Vagina (tissue), 2 donors: ENCODE results near the gene INKA2. TPM values are rescaled to one million over a fixed set of nuclear protein-coding genes. Genes with fewer than 3 reads are reported as not detected.

Source experiments
- DNase-seq, 2 donors: peaks; one replicate each; pipeline ENCODE4 v3.0.0-alpha.2; 2017; ENCODE audit errors: extremely low spot score in 2 of 2
- H3K27ac ChIP-seq: fragments of 200-600 bp; sonication (generic); one replicate; pipeline ENCODE4 v1.5.1; 2019
- H3K27me3 ChIP-seq: fragments of 200-600 bp; sonication (generic); one replicate; pipeline ENCODE4 v1.5.1; 2019
- H3K36me3 ChIP-seq, 2 donors: fragments of 200-600 bp; sonication (generic); one replicate each; pipeline ENCODE4 v1.5.1; 2017 to 2019
- H3K4me1 ChIP-seq: fragments of 200-600 bp; sonication (generic); one replicate; pipeline ENCODE4 v1.5.1; 2019
- H3K4me3 ChIP-seq, 2 donors: fragments of 200-600 bp; sonication (generic); 1 replicate in 1 of 2; 2 replicates in 1 of 2; pipeline ENCODE4 v1.5.1; 2016 to 2019
- H3K9me3 ChIP-seq: fragments of 200-600 bp; sonication (generic); one replicate; pipeline ENCODE4 v1.5.1; 2019
- POLR2A ChIP-seq, 2 donors: fragments of 450-650 bp; IDR thresholded peaks; one replicate each; pipeline ENCODE4 v1.6.1; 2017; ENCODE audit warnings: antibody characterized with exemption in 2 of 2, mild to moderate bottlenecking in 2 of 2, moderate library complexity in 2 of 2
- POLR2AphosphoS5 ChIP-seq, 2 donors: sonication (generic); formaldehyde crosslinking; IDR thresholded peaks; one replicate each; pipeline ENCODE4 v1.9.0; 2017; ENCODE audit warnings: antibody characterized with exemption in 2 of 2, mild to moderate bottlenecking in 2 of 2, low read depth in 1 of 2; ENCODE audit not compliant: insufficient read depth in 1 of 2
- intact Hi-C: fragments of 100-400 bp; cut with DNase I; formaldehyde crosslinking; loops from one replicate; pipeline ENCODE4 v1.15.1; 2023
- total RNA-seq: library from RNA; depleted of rRNA; stranded (reverse); fragments of >200 nt; gene quantifications from one replicate; pipeline ENCODE4 v1.2.3, GENCODE V29; 2016
- TF ChIP-seq, protein P1 (sequence below), 3 experiments: fragments of 450-650 bp in 2 of 3; fragments of 200-600 bp in 1 of 3; sonication (generic) in 1 of 3; IDR thresholded peaks; one replicate each; pipeline ENCODE4 v1.5.1; 2017 to 2019; ENCODE audit warnings: antibody characterized with exemption in 3 of 3, mild to moderate bottlenecking in 2 of 3, moderate library complexity in 2 of 3

The INKA2 gene
- total RNA-seq, 1 donor from 2014 or later: 6.1 TPM

DNA sequence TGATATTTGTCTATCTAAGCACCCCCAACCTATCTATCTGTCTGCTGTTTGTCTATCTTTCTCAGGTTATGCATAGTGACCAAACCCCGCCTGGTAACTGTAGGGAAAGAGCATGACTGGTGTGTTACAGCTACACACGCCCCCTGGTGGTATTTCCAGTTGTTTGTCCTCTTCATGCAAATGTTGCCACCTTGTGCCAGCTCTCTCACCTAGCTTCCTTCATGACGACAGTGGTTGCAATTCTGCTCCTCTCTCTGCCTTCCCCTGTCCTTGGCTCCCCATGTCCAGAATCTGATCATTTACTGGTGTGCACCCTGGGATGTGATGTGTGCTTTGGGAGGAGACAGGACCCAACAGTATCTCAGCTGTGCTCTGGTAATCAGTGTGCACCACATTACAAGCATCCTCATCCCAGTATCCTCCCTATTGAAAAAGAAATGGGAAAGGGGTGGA is 8.1 kb upstream of the INKA2 start:
- Histone ChIP-seq H3K27me3 (no peaks in the 10 kb centered on the region), H3K9me3 (no peaks in the 10 kb centered on the region), H3K4me3 (no peak overlapping the region), H3K36me3 (no peaks in the 10 kb centered on the region), H3K27ac (no peak overlapping the region), H3K4me1 (no peaks in the 10 kb centered on the region)
- DNase-seq: peak in 1 of 2 donors; percentile 83
- intact Hi-C loops: loop anchor here (10.0 kb wide), 1 partner anchor 243 kb away; the partner anchor contains the start of genes ADORA3 and TMIGD3
- TF ChIP-seq, protein P1, sequence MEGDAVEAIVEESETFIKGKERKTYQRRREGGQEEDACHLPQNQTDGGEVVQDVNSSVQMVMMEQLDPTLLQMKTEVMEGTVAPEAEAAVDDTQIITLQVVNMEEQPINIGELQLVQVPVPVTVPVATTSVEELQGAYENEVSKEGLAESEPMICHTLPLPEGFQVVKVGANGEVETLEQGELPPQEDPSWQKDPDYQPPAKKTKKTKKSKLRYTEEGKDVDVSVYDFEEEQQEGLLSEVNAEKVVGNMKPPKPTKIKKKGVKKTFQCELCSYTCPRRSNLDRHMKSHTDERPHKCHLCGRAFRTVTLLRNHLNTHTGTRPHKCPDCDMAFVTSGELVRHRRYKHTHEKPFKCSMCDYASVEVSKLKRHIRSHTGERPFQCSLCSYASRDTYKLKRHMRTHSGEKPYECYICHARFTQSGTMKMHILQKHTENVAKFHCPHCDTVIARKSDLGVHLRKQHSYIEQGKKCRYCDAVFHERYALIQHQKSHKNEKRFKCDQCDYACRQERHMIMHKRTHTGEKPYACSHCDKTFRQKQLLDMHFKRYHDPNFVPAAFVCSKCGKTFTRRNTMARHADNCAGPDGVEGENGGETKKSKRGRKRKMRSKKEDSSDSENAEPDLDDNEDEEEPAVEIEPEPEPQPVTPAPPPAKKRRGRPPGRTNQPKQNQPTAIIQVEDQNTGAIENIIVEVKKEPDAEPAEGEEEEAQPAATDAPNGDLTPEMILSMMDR (IDR thresholded peaks at IDR 0.05): peak; percentile 41 to 58 (median 46)
- TF ChIP-seq POLR2A (IDR thresholded peaks at IDR 0.05): no peak

DNA sequence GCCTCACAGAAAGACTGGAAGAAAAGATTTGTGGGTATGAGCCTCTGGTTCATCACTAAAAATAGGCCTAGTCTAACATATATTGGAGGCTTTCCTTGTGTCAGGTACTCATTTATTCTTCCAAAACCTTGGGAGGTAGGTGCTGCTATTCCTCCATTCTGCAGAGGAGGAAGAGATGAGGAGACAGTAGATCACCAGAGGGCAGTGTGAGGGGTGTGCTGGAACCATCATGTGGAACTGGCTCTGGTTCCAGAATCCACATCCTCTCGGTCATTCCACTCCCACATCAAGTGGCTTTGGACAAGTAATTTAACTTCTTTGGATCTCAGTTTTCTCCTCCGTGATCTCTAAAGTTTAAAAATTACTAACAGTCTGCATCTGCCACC is 7.4 kb upstream of the INKA2 start:
- H3K4me3 ChIP-seq: no peak overlapping the region
- H3K27me3 ChIP-seq: no peaks in the 10 kb centered on the region
- intact Hi-C loops: loop anchor here (10.0 kb wide), 1 partner anchor 242 kb away; the partner anchor contains the start of genes ADORA3 and TMIGD3
- H3K27ac ChIP-seq: no peak overlapping the region
- no peak for DNase-seq
- H3K4me1 ChIP-seq: no peaks in the 10 kb centered on the region
- no peaks in the 10 kb centered on the region for H3K9me3 ChIP-seq
- no peak for TF ChIP-seq POLR2AphosphoS5 (IDR thresholded peaks at IDR 0.05; ENCODE audit: insufficient read depth in 1 of 2, low read depth in 1 of 2)
- TF ChIP-seq, protein P1 (IDR thresholded peaks at IDR 0.05): no peak
- TF ChIP-seq POLR2A (IDR thresholded peaks at IDR 0.05): no peak
- H3K36me3 ChIP-seq: no peaks in the 10 kb centered on the region

DNA sequence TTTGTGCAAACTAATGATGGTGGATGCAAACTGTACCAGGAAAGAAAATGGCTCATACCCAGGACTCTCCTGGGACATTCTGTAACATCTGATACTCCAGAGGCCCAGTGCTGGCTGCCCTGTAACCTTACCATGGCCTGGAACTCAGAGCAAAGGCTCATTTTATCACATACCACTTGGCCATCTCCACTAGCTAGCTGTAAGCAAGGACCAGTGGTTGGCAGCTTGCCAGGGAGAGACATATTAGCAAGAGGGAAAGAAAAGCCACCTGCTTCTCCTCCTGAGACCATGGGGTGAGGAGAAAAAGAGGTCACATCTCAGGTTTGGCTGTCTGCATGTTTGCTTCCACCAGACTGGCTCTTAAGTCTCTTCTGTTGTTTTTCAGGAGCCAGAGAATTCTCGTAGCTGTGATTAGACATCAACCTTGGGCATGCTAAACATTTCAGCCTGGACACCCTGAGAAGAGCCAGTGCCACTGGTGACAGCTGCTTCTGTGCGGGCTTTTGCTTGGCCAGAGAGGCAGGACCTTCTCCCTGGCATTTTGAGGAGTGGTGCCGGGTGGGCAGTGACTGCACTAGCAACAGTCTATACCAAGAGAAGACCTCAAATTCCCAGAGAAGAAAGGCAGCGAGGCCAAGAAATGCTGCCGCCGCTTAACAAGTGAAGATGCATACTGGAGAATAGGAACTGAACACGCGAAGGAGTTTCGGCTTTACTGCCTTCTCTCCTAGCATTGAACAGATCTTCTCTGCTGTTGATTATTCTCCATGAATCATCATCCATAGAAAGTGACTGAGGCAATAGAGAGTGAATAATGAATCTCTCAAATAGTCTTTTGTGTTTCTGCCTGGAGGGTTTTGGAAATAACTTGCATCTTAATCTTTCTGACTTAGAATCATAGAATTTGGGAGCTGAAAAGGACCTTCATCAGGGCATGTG is 6.7 kb upstream of the INKA2 start:
- TF ChIP-seq POLR2A (IDR thresholded peaks at IDR 0.05) (no peak), POLR2AphosphoS5 (IDR thresholded peaks at IDR 0.05; ENCODE audit: insufficient read depth in 1 of 2, low read depth in 1 of 2) (no peak)
- TF ChIP-seq, protein P1 (IDR thresholded peaks at IDR 0.05): no peak
- DNase-seq: peak; percentile 79 to 84
- H3K36me3 ChIP-seq: no peaks in the 10 kb centered on the region
- intact Hi-C loops: loop anchor here (10.0 kb wide), 1 partner anchor 241 kb away; the partner anchor contains the start of genes ADORA3 and TMIGD3
- H3K4me1 ChIP-seq: no peaks in the 10 kb centered on the region
- no peak overlapping the region for H3K27ac ChIP-seq
- H3K27me3 ChIP-seq: no peaks in the 10 kb centered on the region
- H3K4me3 ChIP-seq: no peak overlapping the region
- no peaks in the 10 kb centered on the region for H3K9me3 ChIP-seq

DNA sequence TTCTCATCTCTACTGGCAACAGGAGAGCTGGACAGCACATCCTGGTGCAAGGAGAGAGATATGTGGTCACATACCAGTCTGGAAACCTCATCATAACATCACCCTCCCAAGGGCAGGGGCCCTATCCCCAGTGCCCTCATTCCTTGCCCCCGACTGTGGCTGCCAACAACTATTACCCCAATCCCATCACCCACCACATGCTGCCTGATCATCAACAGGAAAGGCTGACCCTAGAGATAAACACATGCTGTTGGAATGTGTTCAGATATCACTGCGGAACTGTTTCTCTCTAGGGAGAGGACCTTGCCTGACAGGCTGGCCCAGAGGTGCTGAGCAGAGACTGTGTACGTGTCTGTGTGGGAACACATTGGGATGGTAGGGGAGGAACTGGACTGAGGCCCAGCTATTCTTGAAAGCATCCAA is 4.5 kb upstream of the INKA2 start:
- Histone ChIP-seq H3K9me3 (no peaks in the 10 kb centered on the region), H3K4me3 (no peak overlapping the region), H3K4me1 (no peaks in the 10 kb centered on the region), H3K27me3 (no peaks in the 10 kb centered on the region), H3K27ac (no peak overlapping the region), H3K36me3 (no peaks in the 10 kb centered on the region)
- peak; percentile 64 to 70 for DNase-seq
- TF ChIP-seq POLR2A (IDR thresholded peaks at IDR 0.05) (no peak), POLR2AphosphoS5 (IDR thresholded peaks at IDR 0.05; ENCODE audit: insufficient read depth in 1 of 2, low read depth in 1 of 2) (no peak)
- TF ChIP-seq, protein P1 (IDR thresholded peaks at IDR 0.05): no peak
- intact Hi-C loops: loop anchor here (10.0 kb wide), 1 partner anchor 239 kb away; the partner anchor contains the start of genes ADORA3 and TMIGD3
